Karpas-422 (cell line): Measurements from ENCODE around the gene RMDN2. TPM values are rescaled to one million over a fixed set of nuclear protein-coding genes. Genes with fewer than 3 reads are reported as not detected.
"Not testable (repeated sequence)": the region's sequence is repeated elsewhere in the genome, so short reads cannot be mapped to it uniquely, and the experiment has no call there.

Experiments
- DNase-seq: peaks from one replicate; pipeline ENCODE4 v3.0.0-alpha.2; 2015
- H2AFZ ChIP-seq: fragments of 200-600 bp; sonication (generic); 2 replicates; pipeline ENCODE4 v1.6.1; 2014; ENCODE audit warnings: antibody characterized with exemption, low read length, mixed read lengths
- H3K27ac ChIP-seq: fragments of 200-600 bp; sonication (generic); 2 replicates; pipeline ENCODE4 v1.5.1; 2014; ENCODE audit warnings: mild to moderate bottlenecking, low read length, moderate library complexity
- H3K27me3 ChIP-seq: fragments of 200-600 bp; sonication (generic); 2 replicates; pipeline ENCODE4 v1.6.1; 2014; ENCODE audit warnings: low read length, mixed read lengths
- H3K36me3 ChIP-seq: fragments of 200-600 bp; sonication (generic); 2 replicates; pipeline ENCODE4 v1.6.1; 2014; ENCODE audit warnings: low read length, mixed read lengths; ENCODE audit not compliant: insufficient read depth
- H3K4me1 ChIP-seq: fragments of 200-600 bp; sonication (generic); 2 replicates; pipeline ENCODE4 v1.6.1; 2014; ENCODE audit warnings: mild to moderate bottlenecking, low read length, mixed read lengths
- H3K4me2 ChIP-seq: fragments of 200-600 bp; sonication (generic); 2 replicates; pipeline ENCODE4 v1.6.1; 2014; ENCODE audit warnings: low read length, low read depth, mild to moderate bottlenecking; ENCODE audit not compliant: poor library complexity, severe bottlenecking
- H3K4me3 ChIP-seq: fragments of 200-600 bp; sonication (generic); 2 replicates; pipeline ENCODE4 v1.5.1; 2014; ENCODE audit warnings: mild to moderate bottlenecking, antibody characterized with exemption, low read length, mixed read lengths
- H3K79me2 ChIP-seq: fragments of 200-600 bp; sonication (generic); 2 replicates; pipeline ENCODE4 v1.6.1; 2014; ENCODE audit warnings: mild to moderate bottlenecking, low read length, mixed read lengths
- H3K9ac ChIP-seq: fragments of 200-600 bp; sonication (generic); 2 replicates; pipeline ENCODE4 v1.6.0; 2014; ENCODE audit warnings: low read length
- H3K9me2 ChIP-seq: fragments of 200-600 bp; sonication (generic), shearing (Covaris generic); replicated peaks from 2 replicates; pipeline ENCODE4 v1.6.0; 2014; ENCODE audit warnings: mild to moderate bottlenecking, low read length, moderate library complexity; ENCODE audit not compliant: insufficient read depth
- H3K9me3 ChIP-seq: fragments of 300-700, 200-600 bp; sonication (generic); 2 replicates; pipeline ENCODE4 v1.6.1; 2014; ENCODE audit warnings: low read length, mixed read lengths
- H4K20me1 ChIP-seq: fragments of 200-600 bp; sonication (generic); 2 replicates; pipeline ENCODE4 v1.6.1; 2014; ENCODE audit warnings: mild to moderate bottlenecking, antibody characterized with exemption, low read length, low read depth; ENCODE audit not compliant: insufficient read depth
- total RNA-seq: library from RNA; depleted of rRNA; stranded (reverse); fragments of >200 nt; shearing (Covaris generic); gene quantifications from 2 replicates; pipeline ENCODE4 v1.2.3, GENCODE V29; 2014; ENCODE audit warnings: low replicate concordance

RMDN2 gene
- total RNA-seq, 1 experiment from 2014 or later = 6.5 TPM

- Histone ChIP-seq H3K36me3 (no peaks in the 10 kb centered on the region), H3K9me2 (no peaks in the 10 kb centered on the region), H3K4me2 (no peak overlapping the region), H3K4me1 (no peaks in the 10 kb centered on the region), H3K9me3 (no peaks in the 10 kb centered on the region), H2AFZ (no peak overlapping the region), H3K9ac (no peak overlapping the region), H3K4me3 (no peak overlapping the region), H3K27ac (no peak overlapping the region), H3K79me2 (no peaks in the 10 kb centered on the region), H4K20me1 (no peaks in the 10 kb centered on the region), H3K27me3 (no peaks in the 10 kb centered on the region)
- no peak for DNase-seq
These were observed 67.5 kb downstream of the RMDN2 start for GRCh38 chr2:37992601-37993000.

GRCh38 chr2:37993143-37993542, 68.1 kb downstream of the RMDN2 start:
- H3K27ac ChIP-seq = no peak overlapping the region

GRCh38 chr2:37997629-37998028, 72.5 kb downstream of the RMDN2 start:
- no peak overlapping the region for H3K27ac ChIP-seq
- peaks cover 8% of the 10 kb centered on the region; the same call in 1 of the 2 replicates for H3K9me3 ChIP-seq
- no peaks in the 10 kb centered on the region for H4K20me1 ChIP-seq
- no peak for DNase-seq
- H3K36me3 ChIP-seq = no peaks in the 10 kb centered on the region
- H3K9me2 ChIP-seq = no peaks in the 10 kb centered on the region
- no peaks in the 10 kb centered on the region for H3K27me3 ChIP-seq
- no peaks in the 10 kb centered on the region for H3K79me2 ChIP-seq
- no peak overlapping the region for H3K9ac ChIP-seq
- H2AFZ ChIP-seq = no peak overlapping the region
- H3K4me3 ChIP-seq = no peak overlapping the region
- H3K4me2 ChIP-seq = no peak overlapping the region
- H3K4me1 ChIP-seq = no peaks in the 10 kb centered on the region

More at GRCh38 chr2:37993143-37993542, 68.1 kb downstream of the RMDN2 start:
- H3K27me3 ChIP-seq = no peaks in the 10 kb centered on the region
- no peaks in the 10 kb centered on the region for H3K79me2 ChIP-seq
- no peak overlapping the region for H3K9ac ChIP-seq
- no peaks in the 10 kb centered on the region for H3K9me3 ChIP-seq
- H3K36me3 ChIP-seq = no peaks in the 10 kb centered on the region
- H3K9me2 ChIP-seq = no peaks in the 10 kb centered on the region
- no peak overlapping the region for H3K4me3 ChIP-seq
- no peaks in the 10 kb centered on the region for H3K4me1 ChIP-seq
- H4K20me1 ChIP-seq = no peaks in the 10 kb centered on the region
- H2AFZ ChIP-seq = no peak overlapping the region
- DNase-seq = no peak
- H3K4me2 ChIP-seq = no peak overlapping the region

- Histone ChIP-seq H3K27me3 (no peaks in the 10 kb centered on the region), H3K79me2 (no peaks in the 10 kb centered on the region), H3K4me1 (no peaks in the 10 kb centered on the region), H3K9ac (no peak overlapping the region), H3K36me3 (no peaks in the 10 kb centered on the region), H3K4me2 (no peak overlapping the region), H3K9me3 (peaks cover 8% of the 10 kb centered on the region; the same call in 1 of the 2 replicates), H4K20me1 (no peaks in the 10 kb centered on the region), H3K9me2 (no peaks in the 10 kb centered on the region), H2AFZ (no peak overlapping the region), H3K27ac (no peak overlapping the region), H3K4me3 (no peak overlapping the region)
- no peak for DNase-seq
These were observed 75.6 kb downstream of the RMDN2 start for GRCh38 chr2:38000485-38001222.

- not testable (repeated sequence) for H4K20me1 ChIP-seq, H3K36me3 ChIP-seq, H3K4me2 ChIP-seq, H3K9ac ChIP-seq, H3K79me2 ChIP-seq, H2AFZ ChIP-seq, H3K4me1 ChIP-seq, DNase-seq, H3K27me3 ChIP-seq, H3K4me3 ChIP-seq, H3K27ac ChIP-seq, H3K9me3 ChIP-seq, H3K9me2 ChIP-seq
These were observed 85.1 kb downstream of the RMDN2 start for GRCh38 chr2:38010187-38010586.

GRCh38 chr2:38010995-38011394, 85.9 kb downstream of the RMDN2 start:
- no peaks in the 10 kb centered on the region for H3K27me3 ChIP-seq
- no peak overlapping the region for H2AFZ ChIP-seq
- no peaks in the 10 kb centered on the region for H4K20me1 ChIP-seq
- H3K36me3 ChIP-seq = no peaks in the 10 kb centered on the region
- H3K4me1 ChIP-seq = no peaks in the 10 kb centered on the region
- H3K4me2 ChIP-seq = no peak overlapping the region
- H3K27ac ChIP-seq = no peak overlapping the region
- H3K9me3 ChIP-seq = no peaks in the 10 kb centered on the region
- DNase-seq = no peak
- H3K9ac ChIP-seq = no peak overlapping the region
- no peak overlapping the region for H3K4me3 ChIP-seq
- no peaks in the 10 kb centered on the region for H3K79me2 ChIP-seq
- H3K9me2 ChIP-seq = no peaks in the 10 kb centered on the region

GRCh38 chr2:38013158-38013752, 88.2 kb downstream of the RMDN2 start:
- Histone ChIP-seq H3K4me2 (no peak overlapping the region), H3K27ac (no peak overlapping the region), H3K9me3 (no peaks in the 10 kb centered on the region), H3K9ac (no peak overlapping the region), H3K4me1 (no peaks in the 10 kb centered on the region), H4K20me1 (no peaks in the 10 kb centered on the region), H3K36me3 (no peaks in the 10 kb centered on the region), H3K4me3 (no peak overlapping the region), H3K27me3 (no peaks in the 10 kb centered on the region), H3K9me2 (no peaks in the 10 kb centered on the region), H2AFZ (no peak overlapping the region), H3K79me2 (no peaks in the 10 kb centered on the region)
- DNase-seq = no peak

GRCh38 chr2:38016219-38016618, 91.1 kb downstream of the RMDN2 start:
- Histone ChIP-seq H4K20me1 (no peaks in the 10 kb centered on the region), H3K9ac (no peak overlapping the region), H3K36me3 (no peaks in the 10 kb centered on the region), H3K4me1 (no peaks in the 10 kb centered on the region), H3K27me3 (no peaks in the 10 kb centered on the region), H3K27ac (no peak overlapping the region), H2AFZ (no peak overlapping the region), H3K9me3 (no peaks in the 10 kb centered on the region), H3K79me2 (no peaks in the 10 kb centered on the region), H3K4me2 (no peak overlapping the region), H3K4me3 (no peak overlapping the region), H3K9me2 (no peaks in the 10 kb centered on the region)
- no peak for DNase-seq
